ENCODE measurements around the gene HYI. TPM values are rescaled to one million over a fixed set of nuclear protein-coding genes. Genes with fewer than 3 reads are reported as not detected.

The HYI gene
- total and polyA plus RNA-seq, 5 donors: 26.9 to 33.1 (median 31.1) TPM

GRCh38 chr1:43450251-43450941 lies 3.3 kb downstream of the HYI start:
- WGBS: 86% methylated on average over 10 of the region's 10 CpGs
- intact Hi-C loops (cut with DNase I): no loop called here
- peak in 1 of 3 donors; percentile 54 for DNase-seq

GRCh38 chr1:43449708-43450069 lies 4.0 kb downstream of the HYI start:
- no peak overlapping the region for H3K27ac ChIP-seq (ENCODE audit: low read length)
- 82% methylated on average over 5 of the region's 5 CpGs for WGBS
- no peaks in the 10 kb centered on the region for H3K9me3 ChIP-seq (ENCODE audit: control insufficient read depth, low read length)
- DNase-seq (no peak), ATAC-seq (no peak)
- H3K4me3 ChIP-seq (ENCODE audit: low read length): no peak overlapping the region
- intact Hi-C loops (cut with DNase I): no loop called here
- H3K4me1 ChIP-seq (ENCODE audit: control insufficient read depth, insufficient read depth, low read length): peaks cover 1% of the 10 kb centered on the region
- no peaks in the 10 kb centered on the region for H3K27me3 ChIP-seq (ENCODE audit: control insufficient read depth, insufficient read depth)

More at GRCh38 chr1:43450251-43450941, 3.3 kb downstream of the HYI start:
- Histone ChIP-seq H3K27ac (ENCODE audit: low read length) (no peak overlapping the region), H3K4me3 (ENCODE audit: low read length) (no peak overlapping the region), H3K9me3 (ENCODE audit: control insufficient read depth, low read length) (no peaks in the 10 kb centered on the region), H3K4me1 (ENCODE audit: control insufficient read depth, insufficient read depth, low read length) (peaks cover 4% of the 10 kb centered on the region), H3K27me3 (ENCODE audit: control insufficient read depth, insufficient read depth) (no peaks in the 10 kb centered on the region)
- ATAC-seq: no peak

DNA sequence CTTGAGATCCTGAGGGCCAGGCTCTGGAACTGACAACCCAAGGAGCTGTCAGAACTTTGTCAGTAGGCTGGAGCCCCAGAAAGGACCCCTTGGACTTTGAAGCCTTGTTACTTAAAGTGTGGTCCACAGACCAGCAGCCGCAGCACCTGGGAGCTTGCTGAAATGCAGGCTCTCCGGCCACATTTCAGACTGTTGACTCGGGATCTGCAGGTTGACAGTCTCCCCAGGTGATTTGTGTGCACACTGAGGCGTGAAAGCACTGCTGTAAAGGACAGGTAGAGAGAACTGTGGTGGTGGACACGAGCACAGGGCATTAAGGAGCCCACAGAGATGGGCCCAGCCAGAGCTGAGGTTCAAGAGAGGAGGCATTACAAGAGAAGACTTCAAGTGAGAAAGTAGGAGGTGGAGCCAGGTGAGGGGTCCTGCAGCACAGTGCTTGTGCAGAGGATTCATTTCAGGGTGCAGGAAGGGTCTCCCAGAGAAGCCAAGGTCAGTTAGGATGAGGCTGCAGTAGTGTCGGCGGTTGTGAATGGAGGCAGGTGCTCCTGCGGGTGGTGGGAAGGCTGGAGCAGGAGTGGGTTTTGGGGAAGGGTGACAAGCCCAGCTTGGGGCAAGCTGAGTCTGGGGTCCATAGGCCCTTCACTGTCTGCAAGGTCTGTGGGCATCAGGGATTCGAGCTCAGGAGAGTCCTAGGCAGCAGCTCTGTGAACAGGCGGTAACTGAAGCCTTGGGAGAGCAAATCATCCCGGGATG lies 4.6 kb downstream of the HYI start:
- no peak overlapping the region for H3K4me3 ChIP-seq (ENCODE audit: low read length)
- no peak for ATAC-seq
- no peaks in the 10 kb centered on the region for H3K27me3 ChIP-seq (ENCODE audit: control insufficient read depth, insufficient read depth)
- H3K27ac ChIP-seq (ENCODE audit: low read length): no peak overlapping the region
- no peaks in the 10 kb centered on the region for H3K4me1 ChIP-seq (ENCODE audit: control insufficient read depth, insufficient read depth, low read length)
- intact Hi-C loops (cut with DNase I): no loop called here
- H3K9me3 ChIP-seq (ENCODE audit: control insufficient read depth, low read length): no peaks in the 10 kb centered on the region
- DNase-seq: no peak
- 91% methylated on average over 11 of the region's 11 CpGs for WGBS

DNA sequence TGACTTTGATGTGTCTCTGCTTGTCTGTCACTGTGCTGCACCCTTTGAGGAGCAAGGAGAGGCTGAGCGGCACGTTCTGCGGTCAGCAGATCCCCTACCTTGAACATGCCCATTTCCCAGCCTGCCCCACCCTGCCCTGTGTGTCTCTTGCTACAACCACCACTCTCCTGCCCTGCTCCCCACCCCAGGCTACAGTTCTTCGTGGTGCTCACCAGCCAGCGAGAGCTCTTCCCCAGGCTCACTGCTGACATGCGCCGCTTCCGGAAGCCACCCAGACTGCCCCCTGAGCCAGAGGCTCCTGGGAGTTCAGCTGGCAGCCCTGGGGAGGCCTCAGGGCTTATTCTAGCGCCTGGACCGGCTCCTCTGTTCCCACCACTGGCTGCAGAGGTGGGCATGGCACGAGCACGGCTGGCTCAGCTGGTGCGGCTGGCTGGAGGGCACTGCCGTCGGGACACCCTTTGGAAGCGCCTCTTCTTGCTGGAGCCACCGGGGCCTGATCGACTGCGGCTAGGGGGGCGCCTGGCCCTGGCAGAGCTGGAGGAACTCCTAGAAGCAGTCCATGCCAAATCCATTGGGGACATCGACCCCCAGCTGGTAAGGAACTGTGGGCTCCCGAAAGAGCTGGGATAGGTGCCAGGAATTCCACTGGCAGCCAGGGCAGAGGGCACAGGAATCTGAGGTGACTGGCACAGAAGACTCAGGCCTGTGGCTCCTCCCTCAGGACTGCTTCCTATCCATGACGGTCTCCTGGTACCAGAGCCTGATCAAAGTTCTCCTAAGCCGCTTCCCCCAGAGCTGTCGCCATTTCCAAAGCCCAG lies 5.6 kb downstream of the HYI start:
- no peaks in the 10 kb centered on the region for H3K9me3 ChIP-seq (ENCODE audit: control insufficient read depth, low read length)
- no peaks in the 10 kb centered on the region for H3K4me1 ChIP-seq (ENCODE audit: control insufficient read depth, insufficient read depth, low read length)
- peak in 1 of 3 donors; percentile 67 for DNase-seq
- WGBS: 72% methylated on average over 25 of the region's 25 CpGs
- peak in 1 of 2 donors; percentile 12 for ATAC-seq
- no peak overlapping the region for H3K4me3 ChIP-seq (ENCODE audit: low read length)
- peak overlapping the region; percentile 15 for H3K27ac ChIP-seq (ENCODE audit: low read length)
- intact Hi-C loops (cut with DNase I): no loop called here
- H3K27me3 ChIP-seq (ENCODE audit: control insufficient read depth, insufficient read depth): no peaks in the 10 kb centered on the region

DNA sequence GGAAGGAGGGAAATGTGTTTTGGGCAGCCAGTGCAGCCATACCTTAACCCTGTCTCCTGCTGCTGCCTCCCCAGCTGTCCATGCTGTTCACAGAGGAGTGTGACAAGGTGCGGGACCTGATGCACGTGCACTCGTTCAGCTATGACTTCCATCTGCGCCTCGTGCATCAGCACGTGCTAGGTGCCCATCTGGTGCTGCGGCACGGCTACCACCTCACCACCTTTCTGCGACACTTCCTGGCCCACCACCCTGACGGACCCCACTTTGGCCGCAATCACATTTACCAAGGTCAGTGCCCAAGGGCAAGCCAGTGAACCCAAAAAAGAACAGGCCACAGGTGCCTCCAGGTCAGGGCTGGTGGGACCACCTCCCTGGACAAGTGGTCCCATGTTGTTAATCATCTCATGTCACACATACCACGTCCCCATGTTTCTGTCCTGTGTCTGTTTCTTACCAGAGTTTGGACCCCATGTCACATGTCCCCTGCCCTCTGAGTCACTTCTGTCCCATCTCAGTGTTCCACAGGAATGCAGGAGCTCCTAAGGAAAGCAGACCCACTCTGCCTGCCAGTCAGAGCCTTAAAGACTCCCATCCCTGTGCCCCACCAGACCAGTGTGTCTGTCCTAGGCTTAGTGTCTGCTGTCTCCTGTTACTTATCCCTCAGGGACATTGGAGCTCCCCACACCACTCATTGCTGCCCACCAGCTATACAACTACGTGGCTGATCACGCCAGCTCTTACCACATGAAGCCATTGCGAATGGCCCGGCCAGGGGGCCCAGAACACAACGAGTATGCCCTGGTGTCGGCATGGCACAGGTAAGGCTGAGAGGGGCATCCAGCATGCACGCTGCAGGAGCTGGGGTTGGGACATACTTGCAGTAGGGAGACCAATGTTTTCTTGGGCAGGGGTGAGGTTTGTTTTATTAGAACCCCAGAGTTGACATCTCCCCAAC lies 6.6 kb downstream of the HYI start:
- 92% methylated on average over 19 of the region's 19 CpGs for WGBS
- Histone ChIP-seq H3K4me3 (ENCODE audit: low read length) (no peak overlapping the region), H3K4me1 (ENCODE audit: control insufficient read depth, insufficient read depth, low read length) (no peaks in the 10 kb centered on the region), H3K27ac (ENCODE audit: low read length) (no peak overlapping the region), H3K27me3 (ENCODE audit: control insufficient read depth, insufficient read depth) (no peaks in the 10 kb centered on the region), H3K9me3 (ENCODE audit: control insufficient read depth, low read length) (no peaks in the 10 kb centered on the region)
- ATAC-seq (no peak), DNase-seq (peak in 1 of 3 donors; percentile 53)
- intact Hi-C loops (cut with DNase I): no loop called here

GRCh38 chr1:43446388-43446740 lies 7.4 kb downstream of the HYI start:
- intact Hi-C loops (cut with DNase I): no loop called here
- Histone ChIP-seq H3K27ac (ENCODE audit: low read length) (no peak overlapping the region), H3K9me3 (ENCODE audit: control insufficient read depth, low read length) (no peaks in the 10 kb centered on the region), H3K4me3 (ENCODE audit: low read length) (no peak overlapping the region), H3K4me1 (ENCODE audit: control insufficient read depth, insufficient read depth, low read length) (no peaks in the 10 kb centered on the region), H3K27me3 (ENCODE audit: control insufficient read depth, insufficient read depth) (no peaks in the 10 kb centered on the region)
- no peak for ATAC-seq
- 90% methylated on average over 4 of the region's 4 CpGs for WGBS
- DNase-seq: no peak

DNA sequence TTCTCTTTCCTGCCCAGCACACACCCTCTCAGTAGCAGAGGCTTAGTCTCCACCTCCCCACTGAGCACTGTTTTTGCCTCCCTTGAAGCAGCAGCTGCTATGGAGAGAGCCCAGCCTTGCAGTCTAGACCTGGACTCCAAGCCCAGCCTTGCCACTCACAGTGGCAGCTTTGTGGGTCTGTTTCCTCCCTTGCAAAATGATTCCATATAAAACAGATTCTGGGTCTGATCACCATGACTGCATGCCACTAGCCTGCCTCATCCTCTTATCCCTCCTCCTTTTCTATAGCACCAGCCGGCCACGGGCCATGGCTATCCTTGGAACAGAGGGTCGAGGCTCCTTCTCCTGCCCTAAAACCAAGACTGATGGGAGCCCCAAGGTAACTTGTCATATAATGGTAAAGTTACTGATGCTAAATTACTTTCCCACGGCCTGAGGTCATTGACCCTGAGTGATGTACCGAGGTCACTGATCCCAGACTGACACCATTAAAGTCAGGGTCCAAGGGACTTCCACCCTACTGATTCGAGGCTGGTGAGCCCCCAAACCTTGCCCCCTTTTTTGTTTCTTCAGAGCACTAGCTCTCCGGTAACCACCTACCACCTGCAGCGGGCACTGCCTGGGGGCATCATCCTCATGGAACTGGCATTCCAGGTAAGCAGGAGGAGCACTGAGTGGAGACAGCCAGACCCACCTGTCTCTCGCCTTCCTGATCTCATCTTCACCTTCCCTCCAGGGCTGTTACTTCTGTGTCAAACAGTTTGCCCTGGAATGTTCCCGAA lies 7.9 kb downstream of the HYI start:
- Histone ChIP-seq H3K27ac (ENCODE audit: low read length) (no peak overlapping the region), H3K9me3 (ENCODE audit: control insufficient read depth, low read length) (no peaks in the 10 kb centered on the region), H3K4me3 (ENCODE audit: low read length) (no peak overlapping the region), H3K4me1 (ENCODE audit: control insufficient read depth, insufficient read depth, low read length) (no peaks in the 10 kb centered on the region), H3K27me3 (ENCODE audit: control insufficient read depth, insufficient read depth) (no peaks in the 10 kb centered on the region)
- 91% methylated on average over 10 of the region's 10 CpGs for WGBS
- no peak for ATAC-seq
- intact Hi-C loops (cut with DNase I): no loop called here
- DNase-seq: no peak

GRCh38 chr1:43444836-43445235 lies 8.9 kb downstream of the HYI start:
- no peaks in the 10 kb centered on the region for H3K27me3 ChIP-seq (ENCODE audit: control insufficient read depth, insufficient read depth)
- no peak overlapping the region for H3K4me3 ChIP-seq (ENCODE audit: low read length)
- no peaks in the 10 kb centered on the region for H3K4me1 ChIP-seq (ENCODE audit: control insufficient read depth, insufficient read depth, low read length)
- peak in 1 of 3 donors; percentile 68 for DNase-seq
- ATAC-seq: no peak
- intact Hi-C loops (cut with DNase I): no loop called here
- WGBS: 42% methylated on average over 1 of the region's 1 CpG
- no peaks in the 10 kb centered on the region for H3K9me3 ChIP-seq (ENCODE audit: control insufficient read depth, low read length)
- no peak overlapping the region for H3K27ac ChIP-seq (ENCODE audit: low read length)

DNA sequence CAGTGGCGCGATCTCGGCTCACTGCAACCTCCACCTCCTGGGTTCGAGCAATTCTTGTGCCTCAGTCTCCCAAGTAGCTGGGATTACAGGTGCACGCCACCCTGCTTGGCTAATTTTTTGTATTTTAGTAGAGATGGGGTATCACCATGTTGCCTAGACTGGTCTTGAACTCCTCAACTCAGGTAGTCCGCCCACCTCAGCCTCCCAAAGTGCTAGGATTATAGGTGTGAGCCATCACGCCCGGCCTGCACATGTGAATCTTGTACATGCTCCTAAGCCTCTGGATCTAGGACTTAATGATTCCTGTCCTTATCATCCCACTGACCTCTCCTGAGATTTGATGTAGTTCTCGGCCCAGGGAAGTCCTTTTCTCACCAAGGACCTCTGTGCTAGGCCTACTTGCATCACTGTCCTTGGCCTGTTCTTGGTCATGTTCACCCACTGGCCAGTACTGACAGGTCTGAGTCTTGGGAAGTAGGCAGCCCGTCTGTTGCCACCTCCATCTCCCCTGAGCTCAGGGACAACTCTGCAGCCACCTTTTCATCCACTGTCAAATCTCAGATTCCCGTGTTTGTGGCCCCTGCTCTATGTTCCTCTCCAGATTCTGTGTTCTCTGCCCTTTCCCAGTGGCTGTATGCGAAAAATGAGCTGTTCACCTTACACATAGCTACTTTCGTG lies 9.4 kb downstream of the HYI start:
- WGBS: 90% methylated on average over 13 of the region's 13 CpGs
- no peak for ATAC-seq
- DNase-seq: no peak
- H3K4me1 ChIP-seq (ENCODE audit: control insufficient read depth, insufficient read depth, low read length): no peaks in the 10 kb centered on the region
- H3K27me3 ChIP-seq (ENCODE audit: control insufficient read depth, insufficient read depth): no peaks in the 10 kb centered on the region
- no peak overlapping the region for H3K4me3 ChIP-seq (ENCODE audit: low read length)
- no peak overlapping the region for H3K27ac ChIP-seq (ENCODE audit: low read length)
- H3K9me3 ChIP-seq (ENCODE audit: control insufficient read depth, low read length): no peaks in the 10 kb centered on the region
- intact Hi-C loops (cut with DNase I): no loop called here
